IMR-90 (cell line): ENCODE measurements around the gene ATPAF1. TPM values are rescaled to one million over a fixed set of nuclear protein-coding genes. Genes with fewer than 3 reads are reported as not detected.

ENCODE experiments used
- ATAC-seq: fragments of 200-7000 bp; cut with Tn5 transposase; 2 replicates; pipeline ENCODE4 v1.9.1; 2020; ENCODE audit warnings: low read depth, mild to moderate bottlenecking, moderate library complexity
- BruUV-seq: library from RNA; stranded (reverse); fragments of 400-500 nt; replicated peaks from 2 replicates; lab custom pipeline; 2021; lab: Mats Ljungman, UMichigan
- CTCF ChIA-PET: fragments of 300-600 bp; formaldehyde crosslinking; extraction: SDS; loops from one replicate; lab custom pipeline; 2021; ENCODE audit warnings: antibody characterized with exemption; lab: Yijun Ruan, JAX
- POLR2A ChIA-PET: fragments of 300-600 bp; sonication (Branson Sonifier 250); formaldehyde crosslinking; loops from one replicate; lab custom pipeline; 2022; ENCODE audit warnings: antibody characterized with exemption; ENCODE audit not compliant: unreplicated experiment; lab: Charles Lee
- DNase-seq: peaks from one replicate; pipeline ENCODE4 v3.0.0; 2013
- H2AFZ ChIP-seq: replicated peaks from 2 replicates; pipeline ENCODE3; 2013; ENCODE audit warnings: low read length, mild to moderate bottlenecking; ENCODE audit not compliant: poor library complexity
- H2AK5ac ChIP-seq: 2 replicates; pipeline ENCODE4 v1.6.1; 2013; ENCODE audit warnings: low read depth, low read length, inconsistent platforms
- H2AK9ac ChIP-seq: replicated peaks from 2 replicates; pipeline ENCODE3; 2013; ENCODE audit warnings: mild to moderate bottlenecking, low read depth, low read length, moderate library complexity; ENCODE audit not compliant: poor library complexity
- H2BK120ac ChIP-seq: 2 replicates; pipeline ENCODE4 v1.6.1; 2013; ENCODE audit warnings: low read depth, low read length, inconsistent platforms
- H2BK15ac ChIP-seq: 3 replicates; pipeline ENCODE4 v1.6.1; 2013; ENCODE audit warnings: low read depth, low read length, inconsistent platforms
- H2BK20ac ChIP-seq: 2 replicates; pipeline ENCODE4 v1.6.1; 2013; ENCODE audit warnings: low read depth, mild to moderate bottlenecking, inconsistent platforms, low read length, moderate library complexity
- H2BK5ac ChIP-seq: 2 replicates; pipeline ENCODE4 v1.6.1; 2013; ENCODE audit warnings: mild to moderate bottlenecking, low read depth, low read length, inconsistent platforms; ENCODE audit not compliant: poor library complexity, severe bottlenecking
- H3K14ac ChIP-seq: replicated peaks from 2 replicates; pipeline ENCODE4 v1.6.1; 2013; ENCODE audit warnings: low read depth, low read length, inconsistent platforms
- H3K18ac ChIP-seq: 2 replicates; pipeline ENCODE4 v1.6.1; 2013; ENCODE audit warnings: low read depth, low read length, control low read depth
- H3K23ac ChIP-seq: 2 replicates; pipeline ENCODE4 v1.6.1; 2013; ENCODE audit warnings: low read depth, low read length, inconsistent platforms
- H3K27ac ChIP-seq: 2 replicates; pipeline ENCODE4 v1.5.1; 2013; ENCODE audit warnings: mild to moderate bottlenecking, control low read depth, low read length; ENCODE audit not compliant: insufficient read depth
- H3K27me3 ChIP-seq: 2 replicates; pipeline ENCODE4 v1.6.1; 2013; ENCODE audit warnings: low read length; ENCODE audit not compliant: control insufficient read depth, insufficient read depth
- H3K36me3 ChIP-seq: 2 replicates; pipeline ENCODE4 v1.6.1; 2013; ENCODE audit warnings: low read length, mixed read lengths; ENCODE audit not compliant: control insufficient read depth, insufficient read depth
- H3K4ac ChIP-seq: 2 replicates; pipeline ENCODE4 v1.6.1; 2013; ENCODE audit warnings: low read depth, low read length, inconsistent platforms
- H3K4me1 ChIP-seq: 2 replicates; pipeline ENCODE4 v1.6.1; 2013; ENCODE audit warnings: low read length, mixed read lengths; ENCODE audit not compliant: control insufficient read depth, insufficient read depth
- H3K4me2 ChIP-seq: 2 replicates; pipeline ENCODE4 v1.6.1; 2013; ENCODE audit warnings: low read depth, mild to moderate bottlenecking, control low read depth, low read length, moderate library complexity
- H3K4me3 ChIP-seq: 2 replicates; pipeline ENCODE4 v1.5.1; 2013; ENCODE audit warnings: low read depth, mild to moderate bottlenecking, control low read depth, low read length, moderate library complexity; ENCODE audit not compliant: insufficient read depth
- H3K56ac ChIP-seq: 2 replicates; pipeline ENCODE4 v1.6.1; 2013; ENCODE audit warnings: low read length, inconsistent platforms; ENCODE audit not compliant: insufficient read depth; ENCODE audit errors: extremely low read depth
- H3K79me1 ChIP-seq, 2 experiments: 2 replicates each; pipeline ENCODE4 v1.6.1; 2013; ENCODE audit warnings: low read length in 2 of 2, inconsistent platforms in 1 of 2, low read depth in 1 of 2
- H3K9ac ChIP-seq: 2 replicates; pipeline ENCODE4 v1.6.1; 2013; ENCODE audit warnings: low read depth, low read length, control low read depth
- H3K9me1 ChIP-seq: 2 replicates; pipeline ENCODE4 v1.6.1; 2013; ENCODE audit warnings: low read length, inconsistent platforms; ENCODE audit not compliant: insufficient read depth
- H3K9me3 ChIP-seq: 2 replicates; pipeline ENCODE4 v1.6.1; 2013; ENCODE audit warnings: low read length; ENCODE audit not compliant: control insufficient read depth, insufficient read depth
- H4K20me1 ChIP-seq: 2 replicates; pipeline ENCODE4 v1.6.1; 2013; ENCODE audit warnings: low read length, inconsistent platforms; ENCODE audit not compliant: insufficient read depth
- H4K5ac ChIP-seq: 2 replicates; pipeline ENCODE4 v1.6.1; 2013; ENCODE audit warnings: mild to moderate bottlenecking, low read depth, low read length, control low read depth
- H4K8ac ChIP-seq, 2 experiments: 2 replicates each; pipeline ENCODE4 v1.6.1; 2013; ENCODE audit warnings: low read depth in 2 of 2, low read length in 2 of 2, control low read depth in 1 of 2, inconsistent platforms in 1 of 2
- H4K91ac ChIP-seq: 2 replicates; pipeline ENCODE4 v1.6.1; 2013; ENCODE audit warnings: low read depth, low read length, inconsistent platforms; ENCODE audit not compliant: insufficient read depth
- BHLHE40 ChIP-seq: fragments of 150-350 bp; IDR thresholded peaks from 2 replicates; pipeline ENCODE4 v1.6.1; 2016; ENCODE audit warnings: mild to moderate bottlenecking, low read depth, low read length
- CEBPB ChIP-seq: IDR thresholded peaks from 2 replicates; pipeline ENCODE4 v1.6.1; 2012; ENCODE audit warnings: low read depth, low read length, improper control_type of control experiment
- CHD1 ChIP-seq: IDR thresholded peaks from 2 replicates; pipeline ENCODE4 v1.6.1; 2012; ENCODE audit warnings: low read depth, low read length, improper control_type of control experiment
- CTCF ChIP-seq: conservative IDR thresholded peaks from 2 replicates; pipeline ENCODE4 v1.5.1; 2012; ENCODE audit warnings: mild to moderate bottlenecking, low read depth, low read length, improper control_type of control experiment
- MAFK ChIP-seq: IDR thresholded peaks from 2 replicates; pipeline ENCODE4 v1.6.1; 2012; ENCODE audit warnings: low read depth, low read length, improper control_type of control experiment
- MAZ ChIP-seq: IDR thresholded peaks from 2 replicates; pipeline ENCODE4 v1.6.1; 2012; ENCODE audit warnings: low read depth, mild to moderate bottlenecking, low read length, improper control_type of control experiment, moderate library complexity, borderline replicate concordance
- NFE2L2 ChIP-seq: fragments of 150-350 bp; IDR thresholded peaks from 2 replicates; pipeline ENCODE4 v1.6.1; 2016; ENCODE audit warnings: low read depth, mild to moderate bottlenecking, low read length
- POLR2A ChIP-seq: IDR thresholded peaks from 2 replicates; pipeline ENCODE4 v1.6.1; 2012; ENCODE audit warnings: mild to moderate bottlenecking, low read depth, low read length
- RAD21 ChIP-seq: IDR thresholded peaks from 2 replicates; pipeline ENCODE4 v1.6.1; 2012; ENCODE audit warnings: low read length, improper control_type of control experiment
- RCOR1 ChIP-seq: IDR thresholded peaks from 2 replicates; pipeline ENCODE4 v1.6.1; 2012; ENCODE audit warnings: mild to moderate bottlenecking, low read length, improper control_type of control experiment; ENCODE audit not compliant: insufficient replicate concordance
- RFX5 ChIP-seq: IDR thresholded peaks from 2 replicates; pipeline ENCODE4 v1.8.0; 2012; ENCODE audit warnings: low read depth, mild to moderate bottlenecking, low read length, moderate library complexity
- USF2 ChIP-seq: fragments of 150-350 bp; IDR thresholded peaks from 2 replicates; pipeline ENCODE4 v1.6.1; 2017; ENCODE audit warnings: mild to moderate bottlenecking, antibody characterized with exemption, low read length, low read depth
- WGBS, 2 experiments: methylation state at CpG; one replicate each; pipeline versions ENCODE4 v1.1.5 to v1.1.7; 2013; ENCODE audit warnings: missing lambda C conversion rate in 2 of 2; ENCODE audit not compliant: insufficient read length in 1 of 2; ENCODE audit errors: extremely low coverage in 2 of 2; 5-methylcytosine and 5-hydroxymethylcytosine counted together
- dilution Hi-C: fragments of 300-500 bp; cut with HindIII; formaldehyde crosslinking; loops from one replicate; pipeline ENCODE4 v1.14.3; 2018; ENCODE audit warnings: low sequenced_read_pairs; ENCODE audit not compliant: unreplicated experiment
- in situ Hi-C: fragments of 300-500 bp; cut with MboI; formaldehyde crosslinking; loops from 3 replicates; pipeline ENCODE4 v1.14.3; 2019; ENCODE audit warnings: low sequenced_read_pairs, inconsistent platforms, mixed read lengths
- intact Hi-C: fragments of 100-400 bp; cut with micrococcal nuclease; formaldehyde crosslinking; loops from 2 replicates; pipeline ENCODE4 v1.10.0; 2022
- polyA plus RNA-seq, 3 experiments: library from polyadenylated mRNA; depleted of rRNA; stranded (reverse); fragments of >200 nt; gene quantifications; 2 replicates each; pipeline ENCODE4 v1.2.3, GENCODE V29; 2012; ENCODE audit warnings: low replicate concordance in 1 of 3
- total RNA-seq: library from RNA; depleted of rRNA; stranded (reverse); fragments of >200 nt; gene quantifications from 2 replicates; pipeline ENCODE4 v1.2.3, GENCODE V29; 2012
- TF ChIP-seq, protein P1 (sequence below): fragments of 150-350 bp; IDR thresholded peaks from 2 replicates; pipeline ENCODE4 v1.6.1; 2016; ENCODE audit warnings: low read depth, mild to moderate bottlenecking, low read length, moderate library complexity, borderline replicate concordance

Gene ATPAF1
- total and polyA plus RNA-seq, 2 of the 4 experiments (the other 2 are of a cell fraction), result 55.5 to 80.3 TPM

DNA sequence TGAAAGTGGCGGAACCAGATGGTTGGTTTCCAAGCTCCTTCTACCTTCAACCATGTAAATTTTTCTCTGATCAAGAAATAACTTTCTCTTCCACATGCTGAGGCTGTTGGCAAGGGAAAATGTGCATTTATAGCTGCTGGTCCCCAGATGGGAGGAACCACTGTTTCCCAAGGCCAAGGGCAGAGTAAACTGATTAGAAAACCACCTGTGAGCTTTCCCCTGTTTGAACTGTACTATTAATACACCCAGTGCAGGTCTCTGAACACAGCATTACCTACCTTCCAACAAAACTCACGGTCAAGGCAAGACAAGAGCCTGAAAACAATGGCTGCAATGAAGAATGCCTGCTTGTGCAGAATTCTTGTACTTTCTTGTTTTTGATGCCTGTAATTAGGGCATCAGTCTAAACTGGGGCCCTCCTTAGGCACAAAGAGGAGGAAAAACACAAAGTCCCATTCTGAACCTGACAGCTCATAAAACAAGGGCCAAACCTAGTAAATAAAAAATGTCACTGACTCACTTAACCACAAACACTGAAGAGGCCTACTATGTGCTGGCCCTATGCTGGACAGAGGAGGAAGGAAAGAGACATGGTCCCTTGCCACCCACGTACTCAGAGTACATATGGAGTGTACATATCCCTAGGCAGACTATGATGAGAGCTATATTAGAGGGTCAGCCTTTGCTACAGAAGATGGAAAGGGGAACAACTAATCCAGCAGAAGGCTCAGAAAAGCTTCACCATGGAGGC lies 66.7 kb downstream of the ATPAF1 start:
- Histone ChIP-seq H3K9me1 (peaks cover 25% of the 10 kb centered on the region), H3K18ac (no peak overlapping the region), H3K79me1 (peaks cover 31 to 74% of the 10 kb centered on the region in 2 experiments), H3K4me3 (no peak overlapping the region), H2AK9ac (no peak overlapping the region), H3K4me1 (peaks cover 12% of the 10 kb centered on the region), H2BK5ac (no peak overlapping the region), H4K91ac (no peak overlapping the region), H3K56ac (no peak overlapping the region), H3K9ac (no peak overlapping the region), H2BK20ac (no peak overlapping the region), H3K4me2 (no peak overlapping the region), H2AK5ac (no peak overlapping the region), H3K23ac (no peak overlapping the region), H3K14ac (no peak overlapping the region), H3K27ac (no peak overlapping the region), H3K4ac (no peak overlapping the region), H2BK15ac (no peak overlapping the region), H4K5ac (no peak overlapping the region), H2AFZ (no peak overlapping the region), H3K9me3 (no peaks in the 10 kb centered on the region), H3K36me3 (peaks cover 1% of the 10 kb centered on the region; the same call in 1 of the 2 replicates), H3K27me3 (no peaks in the 10 kb centered on the region), H4K8ac (no peak overlapping the region), H2BK120ac (no peak overlapping the region), H4K20me1 (peaks cover 15% of the 10 kb centered on the region; the same call in 1 of the 2 replicates)
- ChIA-PET POLR2A (no interaction called here), CTCF (interaction anchor here (1.1 kb wide), 1 partner anchor 68 kb away, joined by 3 read pairs; no protein-coding TSS in a partner anchor)
- no peak for TF ChIP-seq POLR2A
- no peak for TF ChIP-seq RAD21
- TF ChIP-seq BHLHE40, result no peak
- no peak for TF ChIP-seq MAFK
- TF ChIP-seq NFE2L2, result no peak
- TF ChIP-seq USF2, result no peak
- TF ChIP-seq CEBPB, result no peak
- TF ChIP-seq RCOR1, result no peak
- TF ChIP-seq, protein P1, sequence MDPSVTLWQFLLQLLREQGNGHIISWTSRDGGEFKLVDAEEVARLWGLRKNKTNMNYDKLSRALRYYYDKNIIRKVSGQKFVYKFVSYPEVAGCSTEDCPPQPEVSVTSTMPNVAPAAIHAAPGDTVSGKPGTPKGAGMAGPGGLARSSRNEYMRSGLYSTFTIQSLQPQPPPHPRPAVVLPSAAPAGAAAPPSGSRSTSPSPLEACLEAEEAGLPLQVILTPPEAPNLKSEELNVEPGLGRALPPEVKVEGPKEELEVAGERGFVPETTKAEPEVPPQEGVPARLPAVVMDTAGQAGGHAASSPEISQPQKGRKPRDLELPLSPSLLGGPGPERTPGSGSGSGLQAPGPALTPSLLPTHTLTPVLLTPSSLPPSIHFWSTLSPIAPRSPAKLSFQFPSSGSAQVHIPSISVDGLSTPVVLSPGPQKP, result no peak
- TF ChIP-seq MAZ, result no peak
- TF ChIP-seq CHD1, result no peak
- TF ChIP-seq CTCF, result no peak
- no peak for TF ChIP-seq RFX5
- ATAC-seq, result no peak
- dilution Hi-C loops, result no loop called here
- in situ Hi-C loops, result no loop called here
- intact Hi-C loops, result loop anchor here (5.0 kb wide), 1 partner anchor 116 kb away; the partner anchor contains the start of gene EFCAB14
- WGBS, 2 experiments, result no CpG with 5 or more reads among the region's 3 CpGs
- DNase-seq, result no peak
- BruUV-seq, result no TSS peak
